ENCODE measurements around the gene NEK6.

DNA sequence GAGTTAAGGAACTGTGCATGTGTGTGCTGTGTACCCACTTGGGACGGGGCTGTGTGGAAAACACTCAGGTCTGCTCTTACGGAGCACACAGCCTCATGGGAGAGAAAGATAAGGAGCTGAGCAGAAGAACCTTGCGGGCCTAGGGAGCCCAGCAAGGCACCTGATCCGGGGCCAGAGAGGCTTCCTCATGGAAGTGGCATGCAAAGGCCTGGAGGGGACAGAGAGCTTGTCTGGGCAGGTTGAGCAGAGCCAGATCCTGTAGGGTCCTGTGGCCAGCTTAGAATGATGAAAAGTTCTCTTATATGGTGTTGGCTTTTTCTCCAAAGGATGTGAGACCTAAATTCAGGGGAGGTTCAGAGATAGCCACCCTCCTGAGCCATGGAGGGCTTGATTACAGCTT, 45.2 kb downstream of the NEK6 start:
- TF ChIP-seq RBBP5 (IDR thresholded peaks at IDR 0.05; ENCODE audit: borderline replicate concordance, low read depth, low read length) (no peak), SP2 (IDR thresholded peaks at IDR 0.05; ENCODE audit: low read length) (no peak), JUND (IDR thresholded peaks at IDR 0.05; ENCODE audit: low read length) (no peak), KDM5A (IDR thresholded peaks at IDR 0.05; ENCODE audit: low read length) (no peak), POLR2A (IDR thresholded peaks at IDR 0.05; ENCODE audit: control extremely low read depth in 1 of 2, low read depth in 2 of 2, low read length in 2 of 2) (no peak), CEBPB (IDR thresholded peaks at IDR 0.05; ENCODE audit: low read depth, low read length) (no peak)
- TF ChIP-seq, protein P1, sequence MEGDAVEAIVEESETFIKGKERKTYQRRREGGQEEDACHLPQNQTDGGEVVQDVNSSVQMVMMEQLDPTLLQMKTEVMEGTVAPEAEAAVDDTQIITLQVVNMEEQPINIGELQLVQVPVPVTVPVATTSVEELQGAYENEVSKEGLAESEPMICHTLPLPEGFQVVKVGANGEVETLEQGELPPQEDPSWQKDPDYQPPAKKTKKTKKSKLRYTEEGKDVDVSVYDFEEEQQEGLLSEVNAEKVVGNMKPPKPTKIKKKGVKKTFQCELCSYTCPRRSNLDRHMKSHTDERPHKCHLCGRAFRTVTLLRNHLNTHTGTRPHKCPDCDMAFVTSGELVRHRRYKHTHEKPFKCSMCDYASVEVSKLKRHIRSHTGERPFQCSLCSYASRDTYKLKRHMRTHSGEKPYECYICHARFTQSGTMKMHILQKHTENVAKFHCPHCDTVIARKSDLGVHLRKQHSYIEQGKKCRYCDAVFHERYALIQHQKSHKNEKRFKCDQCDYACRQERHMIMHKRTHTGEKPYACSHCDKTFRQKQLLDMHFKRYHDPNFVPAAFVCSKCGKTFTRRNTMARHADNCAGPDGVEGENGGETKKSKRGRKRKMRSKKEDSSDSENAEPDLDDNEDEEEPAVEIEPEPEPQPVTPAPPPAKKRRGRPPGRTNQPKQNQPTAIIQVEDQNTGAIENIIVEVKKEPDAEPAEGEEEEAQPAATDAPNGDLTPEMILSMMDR (IDR thresholded peaks at IDR 0.05; ENCODE audit: control extremely low read depth in 1 of 3, insufficient read depth in 1 of 3, low read depth in 1 of 3, low read length in 3 of 3) = no peak

Measured in H1 (cell line).